ENCODE results near the gene RGL2.
"Not testable (repeated sequence)": the region's sequence is repeated elsewhere in the genome, so short reads cannot be mapped to it uniquely, and the experiment has no call there.

The RGL2 gene

DNA sequence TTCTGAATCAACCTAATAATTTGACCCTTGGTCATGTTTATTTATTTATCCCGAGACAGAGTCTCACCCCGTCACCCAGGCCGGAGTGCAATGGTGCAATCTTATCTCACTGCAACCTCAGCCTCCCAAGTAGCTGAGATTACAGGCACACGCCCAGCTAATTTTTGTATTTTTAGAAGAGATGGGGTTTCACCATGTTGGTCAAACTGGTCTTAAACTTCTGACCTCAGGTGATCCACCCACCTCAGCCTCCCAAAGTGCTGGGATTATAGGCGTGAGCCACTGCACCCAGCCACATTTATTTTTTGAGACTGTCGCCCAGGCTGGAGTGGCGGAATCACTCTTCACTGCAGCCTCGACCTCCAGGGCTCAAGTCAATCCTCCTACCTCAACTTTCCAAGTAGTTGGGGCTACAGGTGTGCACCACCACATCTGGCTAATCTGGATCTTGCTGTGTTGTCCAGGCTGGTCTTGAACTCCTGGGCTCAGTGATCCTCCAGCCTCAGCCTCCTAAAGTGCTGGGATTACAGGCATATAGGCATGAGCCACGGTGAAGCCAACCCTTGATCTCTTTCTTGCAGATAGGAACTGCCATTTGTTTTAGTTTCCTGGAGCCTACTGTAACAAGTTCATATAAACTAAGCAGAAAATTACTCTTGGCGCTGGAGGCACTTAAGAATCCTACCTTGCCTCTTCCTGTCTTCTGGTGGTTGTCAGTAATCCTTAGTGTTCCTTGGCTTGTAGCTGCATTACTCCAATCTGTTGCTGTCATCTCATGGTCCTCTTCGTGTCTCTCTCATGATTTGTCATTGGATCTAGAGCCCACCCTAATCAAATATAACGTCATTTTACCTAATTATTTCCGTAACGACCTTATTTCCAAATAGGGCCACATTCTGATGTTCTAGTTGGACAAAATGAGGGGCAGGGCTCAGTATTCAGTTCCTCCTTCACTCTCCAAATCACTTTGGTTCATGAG lies 24.5 kb downstream of the RGL2 start:
- DNase-seq (ENCODE audit: low read depth in 2 of 2) = no peak

DNA sequence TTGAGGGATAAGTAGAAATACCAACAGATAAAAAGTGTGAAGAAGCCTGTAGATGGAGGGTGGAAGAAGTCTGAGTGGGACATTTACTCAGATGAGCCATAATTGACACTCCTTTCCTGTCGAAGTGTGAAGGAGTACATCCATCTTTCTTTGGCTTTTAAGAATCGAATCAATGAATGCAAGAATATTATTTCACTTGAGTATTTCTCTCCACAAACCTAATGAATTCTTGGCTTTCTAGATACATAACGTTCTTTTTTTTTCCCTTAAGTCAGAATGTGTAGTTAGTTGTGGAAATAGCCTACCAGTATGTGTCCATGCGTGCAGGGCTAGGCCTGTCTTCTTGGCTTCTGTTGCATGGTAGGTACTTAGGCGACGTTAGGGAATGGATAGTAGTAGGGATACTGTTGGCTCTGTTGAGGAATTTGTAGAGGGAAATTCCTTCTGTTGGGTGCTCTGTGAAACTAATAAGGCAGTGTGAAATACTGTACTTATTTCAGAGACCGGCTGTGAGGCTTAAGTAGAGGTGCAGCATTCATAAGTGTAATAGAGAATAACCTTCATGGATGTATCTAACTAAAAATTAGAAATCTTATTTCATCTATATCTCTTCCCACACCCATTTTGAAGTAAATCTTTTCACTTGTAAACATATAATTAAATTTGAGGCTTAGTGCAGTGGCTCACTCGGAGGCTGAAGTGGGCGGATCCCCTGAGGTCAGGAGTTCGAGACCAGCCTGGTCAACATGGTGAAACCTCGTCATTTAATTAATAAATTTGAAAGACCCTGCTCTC lies 25.4 kb downstream of the RGL2 start:
- no peak for DNase-seq (ENCODE audit: low read depth in 2 of 2)

DNA sequence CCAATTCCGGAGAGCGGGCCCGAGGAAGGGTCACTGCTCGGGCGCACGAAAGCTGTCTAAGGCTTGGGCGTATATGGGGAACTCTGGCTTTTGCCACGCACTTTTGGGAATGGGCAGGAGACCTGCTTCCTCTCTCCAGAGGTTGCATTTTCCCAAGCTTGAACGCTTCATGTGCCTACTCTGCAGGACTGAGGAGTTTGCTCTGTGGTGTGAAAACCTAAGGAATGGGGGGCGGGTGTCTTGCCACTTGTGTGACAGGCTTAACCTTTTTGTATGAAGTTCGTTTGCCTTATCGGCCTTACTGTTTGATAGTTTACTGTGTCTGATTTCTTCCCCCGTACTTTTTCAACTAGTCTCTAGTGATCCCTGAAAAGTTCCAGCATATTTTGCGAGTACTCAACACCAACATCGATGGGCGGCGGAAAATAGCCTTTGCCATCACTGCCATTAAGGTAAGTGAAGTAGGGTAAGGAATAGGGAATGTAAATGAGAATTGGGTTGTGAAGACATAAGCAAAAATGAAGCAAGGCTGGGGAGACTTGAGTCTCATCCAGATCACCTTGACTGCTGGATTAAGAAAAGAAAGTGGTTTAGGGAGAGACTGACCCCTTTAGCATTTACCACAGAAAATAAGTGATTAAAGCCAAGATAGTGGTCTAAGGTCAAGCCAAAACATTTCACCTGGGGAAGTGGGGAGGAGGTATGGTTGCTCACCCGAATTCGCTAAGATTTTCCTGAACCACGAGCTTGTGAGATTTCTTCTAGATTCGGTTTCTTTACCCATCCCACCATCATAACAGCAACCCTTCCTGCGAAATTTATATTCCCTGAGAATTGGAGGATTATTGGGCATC lies 26.2 kb downstream of the RGL2 start:
- DNase-seq (ENCODE audit: low read depth in 2 of 2) = no peak

DNA sequence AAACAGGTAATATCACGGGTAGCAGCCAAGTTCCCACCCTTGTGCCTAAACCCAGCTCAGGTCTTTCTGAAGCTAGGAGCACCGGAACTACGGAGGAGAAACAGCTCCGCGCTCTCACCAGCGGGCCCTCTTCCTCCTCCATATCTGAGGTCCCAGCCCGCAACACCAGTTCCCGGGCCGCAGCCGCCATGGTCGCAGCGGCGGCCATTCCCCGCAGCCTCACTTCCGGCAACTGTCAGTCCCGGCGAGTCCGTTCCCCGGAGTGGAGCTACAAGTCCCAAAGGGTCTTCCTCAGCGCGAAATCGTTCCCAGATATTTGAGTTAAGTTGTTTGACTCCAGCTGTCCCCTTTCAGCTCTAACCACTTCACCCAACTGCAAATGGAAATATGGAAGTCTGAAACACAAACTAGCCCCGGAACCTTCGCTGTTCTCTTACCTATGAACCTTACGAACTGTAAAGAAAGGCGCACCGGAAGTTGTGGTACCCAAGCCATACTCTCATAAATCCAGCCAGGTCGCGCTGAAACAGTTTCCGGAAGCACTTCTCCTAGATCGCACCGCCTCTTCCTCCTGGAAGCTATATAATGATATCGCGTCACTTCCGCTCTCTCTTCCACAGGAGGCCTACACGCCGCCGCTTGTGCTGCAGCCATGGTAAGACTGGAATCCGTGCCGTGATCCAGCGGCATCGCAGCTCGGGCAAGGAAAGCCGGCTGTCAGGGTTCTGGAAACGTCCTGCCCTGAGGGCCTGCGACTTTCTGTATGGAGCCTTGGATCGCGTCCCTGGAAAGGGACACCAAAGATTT lies 27.1 kb downstream of the RGL2 start, which contains the start of the genes RPS18 and VPS52:
Gene RPS18 (plus strand): TSS at position 608 of the 807 bp plus-strand sequence. CDS start 45 bp downstream, at position 653.
Gene VPS52 (minus strand): TSS at position 409 of the 807 bp plus-strand sequence. CDS start 201 bp downstream, at position 208.
- peak; percentile 99 for DNase-seq (ENCODE audit: low read depth in 2 of 2)

DNA sequence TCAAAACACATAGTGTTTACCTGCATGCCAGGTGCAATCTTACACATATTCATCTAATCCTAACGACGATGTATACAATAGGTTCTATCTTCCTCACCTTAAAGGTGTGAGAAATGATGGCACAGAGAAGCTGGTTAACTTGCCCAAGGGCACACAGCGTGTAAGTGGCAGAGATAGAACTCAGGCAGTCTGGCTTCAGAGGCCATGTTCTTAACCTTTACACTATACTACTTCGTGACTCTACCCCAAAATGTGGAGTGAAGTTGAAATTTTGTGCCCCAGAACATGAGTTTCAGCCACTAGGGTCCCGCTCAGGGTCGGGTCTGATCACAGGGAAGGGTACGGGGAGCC lies 27.6 kb downstream of the RGL2 start:
- DNase-seq (ENCODE audit: low read depth in 2 of 2) = no peak

DNA sequence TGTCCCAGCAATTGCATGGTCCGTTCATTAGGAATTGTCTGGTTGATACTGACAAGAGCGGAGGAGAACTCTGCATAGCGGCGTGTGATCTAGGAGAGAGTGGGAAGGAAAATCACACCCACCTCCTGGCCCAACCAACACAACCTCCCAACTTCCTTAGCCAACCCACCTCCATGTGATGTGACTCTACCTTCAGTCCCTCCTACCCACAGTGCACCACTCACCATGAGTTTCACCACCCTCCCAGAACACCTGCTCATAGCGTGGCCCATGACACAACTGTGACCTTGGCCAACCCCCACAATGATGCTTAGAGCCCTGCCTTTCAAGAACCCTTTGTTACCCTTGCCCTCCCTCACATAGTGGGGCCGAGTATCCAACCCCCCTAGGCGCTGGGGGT lies 34.7 kb downstream of the RGL2 start:
- DNase-seq (ENCODE audit: low read depth in 2 of 2) = no peak

DNA sequence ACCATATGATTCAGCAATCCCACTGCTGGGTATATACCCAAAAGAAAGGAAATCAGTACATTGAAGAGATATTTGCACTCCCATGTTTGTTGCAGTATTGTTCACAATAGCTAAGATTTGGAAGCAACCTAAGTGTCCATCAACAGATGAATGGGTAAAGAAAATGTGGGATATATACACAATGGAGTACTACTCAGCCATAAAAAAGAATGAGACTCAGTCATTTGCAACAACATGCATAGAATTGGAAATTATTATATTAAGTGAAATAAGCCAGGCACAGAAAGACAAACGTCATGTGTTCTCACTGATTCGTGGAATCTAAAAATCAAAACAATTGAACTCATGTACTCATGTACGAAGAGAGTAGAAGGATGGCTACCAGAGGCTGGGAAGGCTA lies 36.3 kb downstream of the RGL2 start:
- DNase-seq (ENCODE audit: low read depth in 2 of 2) = not testable (repeated sequence)

DNA sequence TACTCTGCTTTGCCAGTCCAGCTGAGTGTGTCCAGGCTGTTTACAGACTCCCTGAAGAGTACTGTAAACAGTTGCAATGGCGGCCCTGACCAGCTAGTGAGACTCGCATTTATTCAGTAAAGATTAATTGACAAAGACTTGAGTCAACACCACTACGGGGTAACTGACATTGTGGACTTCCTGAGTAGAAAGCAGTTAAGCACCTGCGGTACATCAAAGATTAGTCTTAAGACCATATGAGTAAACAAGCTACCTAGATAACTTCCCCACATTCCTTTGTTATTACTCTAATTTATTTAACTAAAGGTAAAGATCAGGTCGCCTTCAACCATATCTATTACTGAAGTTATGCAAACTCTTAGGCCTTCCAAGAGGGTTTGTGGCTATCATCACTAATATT lies 39.7 kb downstream of the RGL2 start:
- DNase-seq (ENCODE audit: low read depth in 2 of 2) = no peak

DNA sequence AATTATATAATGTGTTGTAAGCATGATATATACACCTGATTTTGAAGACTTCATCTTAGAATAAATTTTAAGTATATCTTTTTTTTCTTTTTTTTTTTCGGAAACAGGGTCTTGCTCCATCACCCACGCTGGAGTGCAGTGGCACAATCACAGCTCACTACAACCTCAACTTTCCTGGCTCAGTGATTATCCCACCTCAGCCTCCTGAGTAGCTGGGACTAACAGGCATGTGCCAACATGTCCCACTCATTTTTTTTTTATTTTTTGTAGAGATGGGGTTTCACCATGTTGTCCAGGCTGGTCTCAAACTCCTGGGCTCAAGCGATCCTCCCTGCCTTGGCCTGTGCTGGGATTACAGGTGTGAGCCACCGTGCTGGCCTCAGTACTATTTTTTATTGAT lies 44.2 kb downstream of the RGL2 start:
- no peak for DNase-seq (ENCODE audit: low read depth in 2 of 2)

DNA sequence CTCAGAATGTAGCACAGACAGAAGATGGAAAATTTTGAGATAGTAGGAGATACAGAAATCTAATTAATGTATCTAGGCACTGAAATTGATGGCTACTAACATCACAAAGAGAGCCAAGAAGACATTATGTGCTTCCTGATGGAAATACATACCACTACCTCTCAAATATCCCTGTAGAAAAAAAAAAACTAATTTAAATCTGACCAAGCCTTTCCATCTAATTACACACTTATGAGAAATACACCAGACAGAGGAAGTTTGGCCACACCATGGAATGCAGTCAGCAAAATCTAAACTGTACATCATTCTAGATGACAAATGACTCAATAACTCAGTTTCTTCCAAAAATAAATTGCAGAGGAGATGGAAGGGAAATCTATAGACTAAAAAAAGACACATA lies 46.0 kb downstream of the RGL2 start:
- DNase-seq (ENCODE audit: low read depth in 2 of 2) = peak; percentile 49

DNA sequence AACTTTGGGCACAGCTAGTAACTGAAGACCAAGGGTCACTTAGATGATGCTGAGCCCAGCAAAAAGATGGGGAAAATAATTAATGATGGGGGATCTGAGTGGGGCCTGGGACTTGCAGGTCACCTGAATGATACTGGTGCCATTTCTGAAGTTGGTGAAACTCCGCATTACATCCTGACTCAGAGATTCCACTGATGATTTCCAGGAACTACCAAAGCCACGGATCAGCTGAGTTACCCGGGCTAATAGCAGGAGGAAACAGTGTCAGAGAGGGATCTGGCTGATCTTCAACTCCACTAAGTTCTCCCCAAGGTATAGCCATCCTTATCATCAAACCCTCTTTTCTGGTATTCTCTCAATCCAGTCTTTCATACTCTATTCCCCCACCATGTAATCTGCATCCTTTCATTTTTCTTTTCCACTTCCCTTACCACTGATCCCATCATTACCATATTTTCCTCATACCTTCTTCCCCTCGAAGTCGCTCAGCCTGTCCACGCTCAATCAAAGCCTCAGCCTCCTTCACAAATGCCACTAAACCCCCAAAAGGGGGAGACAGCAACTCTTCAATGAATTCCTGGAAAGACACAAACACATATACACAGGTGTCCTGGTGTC lies 47.2 kb downstream of the RGL2 start:
- DNase-seq (ENCODE audit: low read depth in 2 of 2) = no peak

DNA sequence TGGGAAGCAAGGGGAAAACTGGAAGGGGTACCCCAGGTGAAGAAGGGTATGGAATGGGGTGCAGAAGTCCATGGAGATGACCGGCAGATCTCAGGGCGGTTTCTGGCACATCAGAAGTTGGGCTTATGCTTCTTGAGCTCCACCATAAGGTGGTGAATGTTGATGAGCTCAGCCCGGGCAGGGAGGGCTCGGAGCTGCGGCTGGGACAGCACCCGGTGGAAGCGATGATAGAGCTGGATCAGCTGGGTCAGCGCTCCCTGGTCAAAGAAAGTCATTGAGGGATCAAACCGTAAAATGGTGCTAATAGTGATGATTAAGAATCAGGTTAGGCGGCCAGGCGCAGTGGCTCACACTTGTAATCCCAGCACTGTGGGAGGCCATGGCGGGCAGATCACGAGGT lies 48.0 kb downstream of the RGL2 start:
- DNase-seq (ENCODE audit: low read depth in 2 of 2) = no peak

DNA sequence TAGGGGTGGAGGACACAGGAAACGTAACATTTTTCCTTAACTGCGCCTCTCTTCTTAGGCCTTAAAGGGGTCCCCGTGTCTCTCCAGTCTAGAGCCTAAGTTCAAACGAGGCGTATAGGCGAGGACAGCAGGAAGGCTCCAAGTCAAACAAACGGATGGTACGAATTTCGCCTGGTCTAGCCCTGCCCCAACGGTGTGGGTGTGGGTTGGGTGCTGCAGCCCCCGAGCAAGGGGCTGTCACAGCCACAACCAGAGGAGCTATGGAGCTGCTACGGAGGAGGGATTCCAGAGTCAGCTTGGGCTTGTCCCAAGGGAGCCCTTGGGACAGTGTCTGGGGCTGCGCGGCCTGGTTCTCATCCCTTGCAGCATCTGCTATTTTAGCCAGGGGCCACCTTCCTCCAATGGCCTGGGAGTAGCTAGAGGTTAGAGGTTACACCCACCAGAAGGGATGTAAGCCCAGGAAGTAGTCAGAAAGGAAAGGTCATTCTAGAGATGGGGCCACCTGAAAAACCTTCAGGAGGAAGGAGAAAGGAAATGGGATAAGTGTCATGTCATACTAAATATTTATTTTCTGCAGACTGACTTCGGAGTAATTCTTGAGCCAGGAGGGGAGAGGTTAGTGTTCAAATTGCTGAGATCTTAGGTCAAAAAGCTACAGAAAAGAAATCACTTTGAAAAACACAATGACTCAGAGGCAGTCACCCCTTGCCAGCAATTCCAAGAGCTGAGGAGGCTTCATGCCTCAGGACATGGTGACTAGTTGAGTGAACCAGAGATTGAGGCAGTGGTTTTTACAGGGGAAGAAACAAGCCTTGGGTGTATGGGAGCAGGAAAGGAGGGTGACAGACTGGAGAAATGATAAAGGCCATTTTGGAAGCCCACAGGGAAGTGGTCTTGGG lies 48.8 kb downstream of the RGL2 start:
- DNase-seq (ENCODE audit: low read depth in 2 of 2) = peak in 1 of 2 experiments; percentile 32

DNA sequence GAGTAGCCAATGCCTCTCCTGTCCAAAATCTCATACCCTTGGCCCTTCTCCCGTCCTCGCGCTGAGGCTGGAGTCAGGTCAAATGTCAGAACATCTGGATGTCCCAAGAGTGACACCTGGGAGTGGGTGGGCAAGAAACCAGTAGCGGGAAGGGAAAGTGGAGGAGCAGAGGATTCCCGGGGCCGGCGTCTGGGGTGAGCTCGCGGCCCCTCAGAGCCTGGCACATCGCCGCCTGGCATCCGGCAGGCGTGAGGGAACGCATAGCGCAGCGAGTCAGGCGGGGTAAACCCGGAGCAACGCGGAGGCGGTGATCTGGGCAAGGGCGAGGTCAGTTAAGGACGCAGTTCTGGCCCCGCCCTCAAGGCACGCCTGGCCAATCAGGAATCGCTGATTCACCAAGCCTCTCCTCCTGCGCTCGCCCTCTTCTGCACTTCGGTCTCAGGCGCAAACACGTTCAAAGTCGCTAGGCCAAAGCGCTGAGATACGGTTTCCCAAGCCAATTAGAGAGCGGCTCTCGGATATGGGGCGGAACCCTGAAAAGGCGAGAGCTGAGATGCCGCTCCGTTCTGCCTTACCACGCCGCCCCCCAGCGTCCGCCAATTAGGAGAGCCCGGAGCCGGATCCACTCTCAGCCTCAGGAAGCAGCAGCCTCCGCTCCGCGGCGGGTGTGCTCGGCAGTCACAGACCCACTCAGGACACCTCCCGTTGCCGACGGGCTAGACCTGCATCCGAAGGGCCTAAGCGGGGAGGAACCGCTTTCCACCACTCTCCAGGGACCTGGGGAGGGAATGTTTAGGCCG lies 49.6 kb downstream of the RGL2 start:
- peak; percentile 99 for DNase-seq (ENCODE audit: low read depth in 2 of 2)

DNA sequence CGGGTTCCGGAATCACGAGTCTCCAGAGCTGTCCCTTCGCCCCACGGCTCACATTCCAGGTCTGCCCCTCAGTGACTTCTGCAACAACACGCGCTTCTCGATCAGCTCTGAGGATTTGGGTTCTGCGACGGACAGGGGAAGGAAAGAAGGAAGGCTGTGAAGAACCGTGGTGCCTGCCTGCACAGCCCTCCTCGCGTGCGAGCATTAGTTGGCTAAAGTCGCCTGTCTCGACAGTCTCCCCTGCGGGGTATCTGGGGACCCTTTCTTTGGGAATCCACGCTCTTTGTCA lies 50.2 kb downstream of the RGL2 start:
- DNase-seq (ENCODE audit: low read depth in 2 of 2) = peak in 1 of 2 experiments; percentile 27

DNA sequence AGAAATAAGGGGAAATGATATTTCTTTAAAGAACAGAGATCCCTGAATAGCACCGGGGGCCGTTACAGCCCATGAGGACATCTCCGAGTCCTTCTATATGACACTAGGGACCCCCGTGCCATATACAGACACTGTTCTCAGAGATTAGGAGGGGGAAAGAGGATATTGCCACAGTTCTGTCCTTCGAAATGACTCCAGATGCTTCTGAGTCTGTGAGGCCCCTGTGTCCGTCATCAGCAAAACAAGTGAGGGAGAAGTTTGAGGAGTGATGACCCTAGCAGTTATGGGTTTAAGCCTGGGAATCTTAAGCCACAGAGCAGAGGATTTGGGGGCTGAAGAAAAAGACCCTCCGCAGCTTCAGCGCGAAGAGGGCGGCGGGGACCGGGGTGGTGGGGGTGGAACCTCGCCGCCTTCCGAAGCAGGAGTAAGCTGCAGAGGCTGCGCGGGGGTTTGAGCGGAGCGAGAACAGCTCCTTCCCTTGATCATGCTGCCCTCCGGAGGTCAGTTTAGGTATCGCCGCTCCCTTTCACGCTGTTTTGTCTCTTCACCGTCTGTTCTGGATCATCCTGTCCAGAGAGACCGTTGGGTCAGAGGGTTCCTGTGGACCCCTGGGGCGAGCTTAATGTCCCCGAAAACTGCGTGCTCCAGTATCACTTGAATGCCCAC lies 50.6 kb downstream of the RGL2 start:
- DNase-seq (ENCODE audit: low read depth in 2 of 2) = peak; percentile 67 to 72

DNA sequence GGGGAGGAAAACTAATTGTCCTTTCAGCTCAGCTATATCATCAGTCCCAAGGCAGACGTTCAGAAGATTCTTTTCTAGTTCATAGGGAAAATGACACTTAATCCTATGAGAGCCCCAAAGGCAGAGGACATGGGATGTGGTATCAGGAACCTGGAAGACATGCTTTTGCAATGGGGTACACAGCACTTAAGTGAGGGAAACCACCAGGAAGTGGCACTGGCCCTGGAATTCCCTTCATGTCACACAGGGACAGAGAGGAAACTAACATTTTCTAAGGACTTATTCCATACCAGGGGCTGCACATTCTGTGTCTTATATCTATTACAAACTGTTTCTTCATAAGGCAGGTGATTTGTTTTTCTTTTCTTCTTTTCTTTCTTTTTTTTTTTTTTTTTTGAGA lies 55.3 kb downstream of the RGL2 start:
- DNase-seq (ENCODE audit: low read depth in 2 of 2) = no peak

DNA sequence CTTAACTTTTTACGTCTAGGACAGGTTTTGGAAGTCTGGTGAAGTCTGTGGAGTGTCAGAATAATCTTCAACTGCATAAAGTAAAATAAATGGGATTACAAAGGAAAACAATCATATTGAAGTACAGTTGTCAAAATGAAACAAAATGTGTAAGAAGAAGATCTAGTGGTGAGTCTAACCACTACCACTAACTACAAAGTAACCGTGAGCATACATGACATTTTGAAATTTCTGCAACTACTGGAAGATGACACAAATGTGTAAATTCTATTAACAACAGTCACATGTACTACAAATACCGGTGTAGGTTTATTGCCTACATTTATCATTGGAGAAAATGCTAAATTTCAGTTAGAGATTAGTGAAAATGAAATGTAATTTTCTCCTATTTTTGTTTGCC lies 56.8 kb downstream of the RGL2 start:
- DNase-seq (ENCODE audit: low read depth in 2 of 2) = no peak

All from fibroblast of skin of left quadriceps (primary cell).